ENCODE measurements around the gene ZNF777.

ZNF777 gene

DNA sequence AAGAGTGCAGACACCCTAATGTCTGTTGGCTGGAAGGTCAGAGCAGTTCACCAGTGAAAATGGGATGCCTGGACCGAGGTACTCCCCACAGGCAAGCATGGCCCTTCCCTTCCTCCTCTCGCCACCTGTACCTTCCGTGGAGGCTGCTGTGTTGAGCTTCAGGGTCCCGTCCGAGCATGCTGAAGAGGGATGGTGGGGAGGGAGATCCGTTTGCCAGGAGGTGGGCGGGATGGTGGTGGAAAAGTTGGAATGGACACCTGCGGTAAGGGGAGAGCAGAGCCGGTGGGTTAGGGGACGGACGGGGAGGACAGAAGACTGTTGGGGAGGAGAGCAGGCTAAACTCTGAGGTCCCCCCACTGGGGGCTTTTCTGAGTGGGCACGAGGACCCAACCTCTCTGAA lies 15.9 kb upstream of the ZNF777 start:
- DNase-seq, result no peak

DNA sequence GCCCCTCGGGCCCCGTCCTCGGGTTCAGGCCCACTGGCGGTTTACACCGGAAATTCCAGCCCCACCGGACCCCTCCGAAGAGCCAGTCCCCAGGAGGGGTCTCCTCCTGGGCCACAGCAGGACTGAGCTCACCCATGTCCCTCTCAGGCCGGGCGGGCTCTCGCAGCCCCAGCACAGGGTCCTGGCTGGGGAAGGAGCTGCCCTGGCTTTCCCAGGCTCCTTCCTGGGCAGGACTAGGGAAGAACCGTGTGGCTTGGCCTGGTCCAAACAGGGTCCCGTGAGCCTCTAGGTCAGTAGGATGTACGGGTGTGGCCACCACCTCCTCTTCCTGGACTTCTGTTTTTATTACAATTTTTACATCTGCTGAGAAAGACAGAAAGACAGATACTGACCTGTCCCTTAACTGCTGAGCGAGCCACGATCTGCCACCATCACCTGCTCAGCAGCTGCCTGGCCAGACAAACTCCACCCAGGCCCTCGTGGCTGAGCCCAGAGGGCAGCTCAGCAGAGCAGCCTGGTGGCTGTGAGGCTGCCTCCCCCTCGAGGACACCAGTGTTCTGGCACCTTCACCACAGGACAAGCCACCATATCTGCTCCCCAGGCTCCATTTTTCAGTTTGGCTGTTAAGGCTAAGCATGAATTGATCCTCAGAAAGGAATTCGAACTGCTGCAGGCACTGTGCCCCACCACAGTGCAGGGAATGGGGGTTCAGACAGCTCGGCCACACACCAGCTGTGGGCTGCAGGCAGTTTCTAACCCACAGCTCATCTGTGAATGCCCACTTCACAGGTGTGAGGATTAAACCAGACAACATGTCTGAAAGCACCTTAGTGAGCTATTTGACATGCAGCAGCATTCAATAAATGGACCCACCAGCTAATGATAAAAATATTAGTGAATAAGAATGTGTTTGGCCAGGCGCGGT lies 14.5 kb upstream of the ZNF777 start:
- no peak for DNase-seq

DNA sequence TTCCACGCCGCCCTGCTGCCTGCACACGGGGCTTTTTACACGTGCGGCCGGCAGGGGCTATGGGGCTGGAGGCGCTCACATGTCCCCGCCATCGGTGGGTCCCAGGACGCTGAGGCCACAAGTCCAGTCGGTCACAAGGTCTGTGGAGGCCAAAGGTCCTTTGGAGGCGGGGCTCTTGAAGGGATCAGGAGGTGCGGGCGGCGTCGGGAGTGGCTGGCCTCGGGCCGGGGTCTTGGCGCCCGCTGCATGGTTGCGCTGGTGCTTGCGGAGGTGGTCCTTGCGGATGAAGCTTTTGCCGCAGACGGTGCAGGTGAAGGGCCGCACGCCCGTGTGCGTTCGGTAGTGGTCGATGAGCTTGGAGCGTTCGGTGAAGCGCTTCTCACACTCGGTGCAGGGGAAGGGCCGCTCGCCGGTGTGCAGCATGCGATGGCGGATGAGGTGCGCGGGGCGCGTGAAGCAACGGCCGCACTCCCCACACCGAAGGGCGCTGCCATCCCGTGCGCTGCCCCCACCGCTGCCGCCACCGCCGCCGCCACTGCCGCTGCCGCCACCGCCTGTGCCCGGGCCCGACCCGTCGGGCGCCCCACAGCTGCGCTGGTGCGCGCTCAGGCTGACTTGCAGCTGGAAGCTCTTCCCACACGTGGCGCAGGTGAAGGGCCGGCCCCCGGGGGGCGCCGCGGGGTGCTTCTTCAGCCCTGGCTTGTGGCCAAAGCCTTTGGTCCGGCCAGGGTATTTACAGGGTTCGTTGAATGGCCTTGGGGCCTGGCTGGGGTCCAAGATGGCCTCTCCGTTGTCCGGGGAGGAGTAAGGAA lies 13.7 kb upstream of the ZNF777 start:
- no peak for DNase-seq

DNA sequence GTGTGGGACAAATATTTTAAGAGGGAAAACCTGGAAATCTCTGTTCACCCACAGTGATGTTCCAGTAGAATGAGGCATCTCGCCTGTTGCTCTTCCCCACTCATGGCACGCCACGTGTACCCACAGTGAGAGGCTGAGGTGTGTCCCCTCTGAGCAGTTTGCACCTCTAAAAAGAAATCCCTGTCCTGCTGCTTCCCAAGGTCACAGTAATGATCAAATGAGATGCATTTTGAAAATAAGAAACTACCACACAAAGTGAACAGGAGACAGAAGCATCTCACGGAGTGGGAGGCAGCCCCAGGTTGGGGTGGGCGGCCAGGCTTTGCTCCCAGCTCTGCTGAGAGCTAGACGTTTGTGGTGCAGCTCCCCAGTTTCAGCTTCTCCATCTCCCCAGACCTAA lies 12.4 kb upstream of the ZNF777 start:
- no peak for DNase-seq

DNA sequence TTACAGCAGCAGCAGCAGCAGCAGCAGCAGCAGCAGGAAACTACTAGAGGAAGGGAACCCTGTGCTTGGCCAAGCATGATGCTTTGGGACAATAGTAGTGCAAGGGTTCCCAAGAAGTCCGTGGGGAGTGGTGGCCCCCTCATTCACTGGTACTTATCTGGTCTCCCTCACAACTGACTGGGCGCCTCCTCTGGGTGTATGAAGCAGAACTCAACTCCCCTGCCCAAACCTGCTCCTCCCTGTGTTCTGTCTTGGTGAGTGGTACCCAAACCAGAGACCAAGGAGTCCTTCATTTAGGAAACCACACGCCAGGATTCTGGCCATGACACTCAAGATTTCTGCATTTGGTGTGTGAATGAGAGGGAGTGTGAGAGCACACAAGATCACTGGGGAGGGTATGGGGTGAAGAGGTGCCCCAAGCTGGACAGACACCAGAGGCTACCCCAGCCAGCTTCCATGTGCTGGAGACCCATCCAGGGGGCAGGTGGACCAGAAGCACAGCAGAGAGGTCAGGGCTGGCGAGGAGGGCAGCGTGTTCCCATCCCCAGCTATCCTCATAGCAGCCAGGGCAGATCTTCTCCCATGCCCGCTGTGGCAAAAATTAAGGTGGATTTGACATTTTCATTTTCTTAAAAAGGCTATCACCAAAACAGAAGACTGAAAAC lies 10.6 kb upstream of the ZNF777 start:
- DNase-seq, result no peak

DNA sequence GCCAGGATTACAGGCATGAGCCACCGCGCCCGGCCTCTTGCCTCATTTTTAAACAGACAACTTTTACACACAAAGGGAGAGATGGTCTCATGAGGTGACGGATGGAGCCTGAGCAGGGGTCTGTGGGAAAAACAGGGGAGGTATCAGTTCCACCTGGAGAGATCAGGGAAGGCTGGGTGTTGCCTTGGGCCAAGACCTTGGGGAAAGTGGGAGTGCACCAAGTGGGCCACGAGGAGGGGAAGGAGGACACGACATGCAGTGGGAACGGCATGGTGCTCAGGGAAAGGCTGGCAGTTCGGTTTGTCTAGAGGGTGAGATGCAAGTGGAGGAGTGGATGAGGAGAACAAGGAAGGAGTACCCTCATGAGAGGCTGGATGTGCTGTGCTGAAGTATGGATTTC lies 8.9 kb upstream of the ZNF777 start:
- DNase-seq, result no peak

DNA sequence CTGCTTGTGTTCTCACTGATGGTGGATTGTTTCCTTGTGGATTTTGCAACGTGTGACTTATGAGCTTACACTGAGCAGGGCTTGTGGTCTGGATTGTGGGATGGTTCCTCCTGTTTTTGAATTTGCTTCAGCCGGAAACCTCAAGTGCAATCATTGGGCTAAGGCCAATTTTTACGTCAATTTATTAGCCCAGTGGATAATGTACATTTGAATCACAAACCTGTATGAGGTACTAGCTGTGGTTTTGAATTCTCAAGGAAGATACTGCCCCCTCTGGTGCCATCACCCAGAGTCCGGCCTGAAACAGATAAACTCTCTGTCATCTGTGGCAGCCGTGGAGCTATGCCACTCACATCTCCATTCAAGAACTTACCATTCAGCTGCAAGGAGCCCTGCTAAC lies 7.3 kb upstream of the ZNF777 start:
- DNase-seq, result no peak

DNA sequence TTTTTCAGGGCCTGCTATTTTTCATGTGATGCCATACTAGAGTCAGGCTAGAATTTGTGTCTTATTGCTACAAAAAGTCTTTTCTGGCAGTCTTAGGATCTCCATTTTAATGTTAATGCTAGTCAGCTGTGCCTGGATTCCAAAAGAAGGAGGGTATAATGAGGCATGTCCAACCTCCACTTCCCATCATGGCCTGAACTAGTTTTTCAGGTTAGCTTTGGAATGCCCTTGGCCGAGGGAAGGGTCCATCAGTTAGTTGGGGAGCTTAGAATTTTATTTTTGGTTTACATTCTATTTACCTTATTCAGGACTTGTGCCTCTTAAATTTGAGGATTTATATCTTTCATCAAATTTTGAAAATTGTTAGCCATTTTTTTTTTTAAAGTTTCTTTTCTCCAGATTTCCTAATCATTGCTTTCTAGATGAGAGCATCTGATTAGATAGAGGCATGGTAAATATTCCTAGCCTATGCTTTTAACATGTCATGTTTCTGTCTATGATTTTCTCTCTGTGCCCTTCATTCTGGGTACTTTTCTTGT lies 6.5 kb upstream of the ZNF777 start:
- no peak for DNase-seq

DNA sequence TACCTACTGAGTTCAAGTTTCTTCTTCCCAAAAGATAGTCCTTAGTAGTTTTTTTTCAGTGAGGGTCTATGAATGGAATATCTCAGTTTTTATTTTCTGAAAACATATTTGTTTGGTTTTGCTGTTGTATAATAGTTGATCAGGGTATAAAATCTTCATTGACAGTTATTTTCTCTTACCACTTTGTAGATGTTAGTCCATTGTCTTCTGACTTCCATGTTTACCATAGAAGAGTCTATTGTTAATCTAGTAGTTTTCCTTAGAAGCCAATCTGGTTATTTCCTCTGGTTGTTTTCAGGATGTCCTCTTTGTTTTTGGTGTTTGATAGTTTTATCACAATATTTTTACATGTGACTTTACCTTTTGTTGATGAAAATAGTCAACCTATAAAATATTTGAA lies 5.5 kb upstream of the ZNF777 start:
- no peak for DNase-seq

DNA sequence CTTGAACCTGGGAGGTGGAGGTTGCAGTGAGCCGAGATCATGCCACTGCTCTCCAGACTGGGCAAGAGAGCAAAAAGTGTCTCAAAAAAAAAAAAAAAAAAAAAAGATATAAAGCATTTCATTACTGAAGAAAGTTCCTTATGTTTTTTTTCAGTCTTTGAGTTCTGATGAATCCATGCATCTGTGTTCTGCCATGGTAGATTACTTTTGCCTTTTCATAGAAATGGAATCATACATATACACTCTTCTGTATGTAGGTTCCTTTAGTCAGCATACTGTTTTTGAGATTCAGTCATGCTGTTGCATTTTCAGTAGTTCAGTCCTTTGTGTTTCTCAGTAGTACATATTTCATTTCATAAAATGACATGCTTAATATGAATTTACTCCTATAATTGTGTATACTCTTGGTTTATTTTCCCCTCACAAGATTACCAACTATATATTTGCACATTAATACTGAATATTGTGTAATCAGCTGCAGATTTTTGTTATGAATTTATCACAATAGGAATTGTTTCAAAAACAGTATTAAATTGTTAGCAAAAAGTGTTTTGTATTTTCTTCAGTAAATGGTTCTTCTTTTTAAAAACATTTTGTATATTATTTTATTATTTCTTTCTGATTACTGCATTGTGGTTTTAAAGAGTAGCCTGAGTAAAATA lies 2.8 kb upstream of the ZNF777 start:
- DNase-seq, result no peak

DNA sequence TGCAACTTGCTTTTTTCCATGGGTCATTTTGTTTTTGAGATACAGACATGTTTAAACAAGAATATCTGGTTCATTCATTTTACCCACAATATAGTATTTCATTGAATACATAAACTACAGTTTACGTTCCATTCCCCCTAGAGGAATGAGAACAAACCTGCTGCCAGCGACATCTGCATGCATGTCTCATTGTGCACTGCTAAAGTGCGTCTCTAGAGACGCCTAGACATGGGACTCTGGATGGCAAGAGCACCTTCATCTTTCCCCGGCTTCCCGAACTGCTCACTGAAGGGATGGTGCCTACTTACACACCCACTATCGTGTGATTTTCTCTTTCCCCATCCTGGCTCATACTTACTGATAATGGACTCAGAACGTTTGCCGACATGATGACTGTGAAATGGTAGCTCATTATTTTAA lies 1.2 kb upstream of the ZNF777 start:
- DNase-seq, result no peak

DNA sequence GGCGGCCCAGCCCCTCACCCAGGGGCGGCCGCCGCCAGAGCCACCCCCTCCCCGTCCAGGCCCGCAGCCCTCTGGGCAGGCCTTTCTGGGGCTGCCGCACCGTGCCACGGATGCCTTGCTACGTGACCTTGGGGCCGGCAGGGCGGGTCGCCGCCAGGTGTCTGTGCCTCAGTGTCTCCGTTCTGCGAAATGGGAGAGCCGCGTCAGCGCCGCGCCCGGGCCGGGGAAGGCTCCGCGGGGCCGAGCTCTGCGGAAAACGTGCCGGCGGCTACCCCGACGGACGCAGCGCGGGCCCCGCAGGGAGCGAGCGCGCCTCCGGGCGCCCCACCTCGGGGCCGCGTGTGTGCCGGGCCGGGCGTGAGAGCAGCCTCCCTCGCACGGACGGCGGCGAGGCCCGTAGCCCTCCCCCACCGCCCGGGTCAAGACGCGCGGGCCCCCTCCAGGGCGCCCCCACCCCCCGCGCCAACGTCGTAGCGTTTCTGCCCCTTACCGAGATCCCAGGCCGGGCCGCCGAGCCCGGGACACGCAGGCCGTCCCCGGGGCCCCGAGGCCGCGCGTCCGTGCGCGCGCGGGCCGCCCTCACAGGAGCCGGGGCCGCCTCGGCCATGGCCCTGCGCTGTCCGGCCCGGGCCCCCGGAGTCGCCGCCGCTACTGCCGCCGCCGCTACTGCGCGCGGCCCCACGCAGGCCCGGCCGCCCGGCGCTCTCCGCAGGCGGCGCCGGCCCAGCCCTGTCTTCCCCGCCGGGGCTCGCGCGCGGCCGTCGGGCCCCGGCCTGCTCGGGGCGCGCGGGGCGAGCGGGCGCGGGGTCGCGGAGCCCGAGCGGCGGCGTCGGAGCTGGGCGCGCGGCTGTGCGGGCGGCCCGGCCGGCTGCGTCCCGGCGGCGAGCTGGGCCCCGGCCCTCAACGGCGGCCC lies 1.1 kb downstream of the ZNF777 start:
- DNase-seq, result no peak

DNA sequence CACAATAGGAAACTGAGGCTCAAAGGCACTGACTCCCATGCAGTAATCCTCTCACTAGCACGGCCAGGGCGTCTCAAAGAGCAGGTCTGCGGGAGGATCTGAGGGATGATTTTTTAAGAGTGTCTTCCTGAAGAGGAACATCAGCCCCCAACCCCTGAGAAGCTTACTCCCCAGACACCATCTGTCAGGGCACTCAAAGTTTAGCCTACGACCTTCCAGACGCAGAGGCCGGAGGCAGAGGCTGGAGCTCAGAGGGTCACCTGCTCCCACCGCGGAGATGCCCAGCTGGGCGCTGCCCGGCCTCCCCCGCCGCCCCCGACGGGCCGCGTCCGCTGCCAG lies 1.7 kb downstream of the ZNF777 start:
- DNase-seq, result no peak

DNA sequence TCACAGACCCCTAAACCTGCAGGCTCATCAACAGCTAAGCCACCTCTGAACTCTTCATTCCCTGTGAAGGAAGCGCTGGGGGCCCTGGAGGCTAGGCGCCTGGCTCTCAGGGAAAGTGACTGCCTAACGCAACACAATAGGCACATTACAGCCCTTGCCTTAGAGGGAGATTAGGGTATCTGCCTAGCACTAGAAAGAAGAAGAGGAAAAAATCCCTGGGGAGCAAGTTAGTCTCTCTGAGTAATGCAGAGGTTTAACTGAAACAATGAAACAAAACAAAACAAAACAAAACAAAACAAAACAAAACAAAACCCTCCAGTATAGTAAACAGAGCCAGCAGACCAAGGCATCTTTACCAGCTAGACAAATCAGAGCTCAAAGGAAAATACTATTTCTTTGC lies 2.6 kb downstream of the ZNF777 start:
- no peak for DNase-seq

DNA sequence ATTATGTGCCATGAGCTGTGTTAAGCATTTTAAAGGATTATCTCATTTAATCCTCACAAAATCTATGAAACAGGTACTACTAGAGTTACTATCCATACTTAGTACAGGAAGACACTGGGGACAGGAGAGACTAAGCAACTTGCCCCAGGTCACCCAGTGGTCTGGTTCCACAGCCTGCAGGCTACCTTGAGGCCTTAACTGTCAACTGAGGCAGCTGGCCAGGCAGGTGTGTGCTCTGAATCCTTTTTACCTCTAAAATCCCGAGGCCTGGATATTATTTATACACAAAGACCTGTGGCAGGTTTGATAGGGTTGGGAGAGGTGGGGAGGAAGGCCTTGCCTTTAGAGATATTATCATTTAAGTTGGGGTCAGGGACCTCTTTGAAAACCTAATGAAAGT lies 3.1 kb downstream of the ZNF777 start:
- no peak for DNase-seq

DNA sequence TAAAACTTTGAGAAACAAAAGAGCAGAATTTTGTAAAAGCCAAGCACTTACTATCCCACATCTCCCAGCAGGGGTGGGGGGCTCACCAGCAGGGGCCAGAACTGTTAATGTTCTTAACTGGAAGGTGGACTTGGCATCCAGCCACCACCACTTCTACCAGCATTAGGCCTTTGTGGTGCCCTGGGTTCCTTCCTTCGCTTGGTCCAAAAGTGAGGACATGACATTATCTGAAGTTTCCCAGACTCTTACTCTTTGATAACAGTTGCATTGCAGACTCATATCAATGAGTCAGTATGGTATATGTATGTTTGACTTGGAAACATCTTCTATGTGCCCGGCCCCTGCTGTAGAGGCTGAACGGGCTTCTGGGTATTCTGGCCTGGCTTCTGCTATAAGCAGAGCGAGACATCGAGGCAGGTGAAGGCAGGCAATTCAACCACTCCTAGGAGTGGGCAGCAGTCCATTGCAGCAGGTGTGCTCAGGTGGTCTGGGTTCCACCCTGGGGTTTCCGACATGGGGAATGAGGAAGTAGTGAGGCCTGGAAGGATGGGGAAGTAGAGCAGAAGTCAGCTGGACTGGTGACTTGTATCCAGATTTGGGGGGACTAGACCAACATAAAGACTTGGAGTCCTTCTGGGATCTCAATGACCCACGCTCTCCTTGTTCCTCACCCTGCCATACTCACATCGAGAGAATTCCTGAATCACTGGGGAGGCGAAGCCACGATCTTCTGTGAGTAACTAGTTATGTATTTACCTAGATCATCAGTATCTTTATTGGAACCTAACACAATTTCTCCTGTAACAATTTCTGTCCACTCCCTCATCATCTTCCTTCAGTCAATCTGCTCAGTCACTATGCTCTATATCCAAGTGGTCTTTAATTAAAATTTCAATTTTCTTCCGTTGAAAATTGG lies 4.1 kb downstream of the ZNF777 start:
- no peak for DNase-seq

DNA sequence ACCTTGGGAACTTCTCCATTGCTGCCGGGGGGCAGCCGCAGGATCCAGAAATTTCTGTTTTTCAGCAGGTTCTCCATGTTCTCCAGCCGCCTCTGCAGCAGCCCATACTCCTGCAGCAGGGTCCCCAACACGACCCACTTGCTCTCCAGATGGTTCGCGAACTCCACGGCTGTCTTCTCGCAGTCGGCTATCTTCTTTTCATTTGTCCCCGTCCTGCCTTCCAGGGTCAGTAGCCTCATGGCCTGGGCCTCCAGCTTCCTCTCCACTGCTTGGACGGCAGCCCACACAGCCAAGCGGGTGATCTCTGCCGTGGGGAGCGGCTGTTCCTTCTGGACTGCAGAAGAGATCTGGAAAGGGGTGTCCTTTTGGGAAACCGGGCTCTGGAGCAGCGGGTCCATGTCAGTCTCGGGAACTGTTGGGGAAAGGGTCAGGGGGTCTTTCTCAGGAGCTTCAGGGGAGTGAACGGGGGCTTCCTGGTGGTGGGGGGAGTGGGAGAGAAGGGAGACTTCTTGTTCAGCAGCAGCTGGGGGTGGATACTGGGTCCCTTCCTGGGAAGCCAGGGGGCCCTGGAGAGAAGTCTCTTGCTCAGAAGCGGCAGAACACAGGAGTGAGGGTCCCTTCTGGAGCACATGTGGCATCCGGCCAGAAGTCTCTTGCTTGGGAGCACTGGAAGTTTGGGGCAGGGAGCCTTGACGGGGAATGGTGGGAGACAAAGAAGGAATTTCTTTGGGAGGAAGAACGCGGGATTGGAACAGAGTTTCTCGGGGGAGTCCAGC lies 5.5 kb downstream of the ZNF777 start:
- DNase-seq, result no peak

DNA sequence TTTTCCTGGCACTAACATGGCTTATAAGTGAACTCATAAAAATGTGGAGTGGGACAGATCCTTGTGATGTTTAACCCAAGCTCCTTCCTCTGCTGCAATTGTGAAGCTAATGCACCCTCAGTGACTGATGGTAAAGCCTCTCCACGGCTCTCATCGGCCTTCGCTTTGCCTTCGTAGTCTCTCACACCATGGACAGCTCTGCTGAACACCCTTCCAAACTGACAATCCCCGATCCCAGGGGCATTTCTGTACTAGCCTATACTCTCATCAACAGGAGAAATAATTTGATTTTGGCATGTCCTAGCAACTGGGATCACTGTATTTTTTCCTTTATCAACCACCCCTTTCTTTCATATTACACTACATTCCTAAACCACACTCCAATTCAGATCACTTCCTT lies 6.1 kb downstream of the ZNF777 start:
- DNase-seq, result no peak

DNA sequence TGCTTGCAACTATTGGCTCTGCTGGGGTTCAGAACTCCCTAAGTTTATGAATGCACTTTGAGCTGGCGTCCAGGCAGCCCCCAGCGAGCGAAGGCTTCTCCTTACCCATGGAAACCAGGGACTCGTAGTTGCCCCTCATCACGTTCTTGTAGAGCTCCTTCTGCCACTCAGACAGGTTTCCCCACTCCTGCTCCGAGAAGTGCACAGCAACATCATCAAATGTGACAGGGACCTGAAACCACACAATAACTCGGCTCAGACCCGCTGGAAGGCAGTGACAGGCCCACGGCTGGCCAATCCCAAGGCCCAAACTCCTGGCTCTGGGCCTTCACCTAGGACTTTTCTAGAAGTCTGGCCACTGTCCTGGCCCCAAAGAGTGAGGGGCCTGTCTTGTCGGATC lies 6.9 kb downstream of the ZNF777 start:
- DNase-seq, result no peak

DNA sequence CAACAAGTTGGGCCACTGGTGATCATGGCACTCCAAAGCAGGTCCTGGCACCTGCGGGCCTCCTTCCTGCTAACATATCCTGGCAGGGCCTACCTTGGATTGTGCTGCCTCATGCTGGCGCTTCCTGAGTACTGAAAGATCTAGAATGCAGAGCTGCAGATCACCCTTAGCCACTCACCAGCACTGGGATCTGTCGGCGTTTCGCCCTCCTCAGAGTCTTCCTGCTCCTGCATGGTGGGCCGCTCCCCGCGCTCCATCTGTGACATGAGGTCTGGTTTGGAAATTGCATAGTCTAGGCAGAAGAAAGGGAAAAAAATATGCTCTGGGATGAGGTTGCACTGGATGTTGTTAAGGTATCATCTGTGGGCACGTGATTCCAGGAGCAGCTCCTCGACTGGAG lies 10.0 kb downstream of the ZNF777 start:
- no peak for DNase-seq

Measured in CD4-positive, alpha-beta T cell treated with Interleukin-4 for 1 hour (primary cell).